ENCODE results near the gene RBM23. TPM values are rescaled to one million over a fixed set of nuclear protein-coding genes. Genes with fewer than 3 reads are reported as not detected.

The RBM23 gene
- polyA plus RNA-seq, 2 of the 4 experiments (the other 2 are of a cell fraction): 65.8 to 68.0 TPM

- TF ChIP-seq E2F6 (IDR thresholded peaks at IDR 0.05; ENCODE audit: borderline replicate concordance, low read depth): no peak
Observed at GRCh38 chr14:22884738-22885523, 34.0 kb downstream of the RBM23 start (continued).

GRCh38 chr14:22884076-22884737 is 34.7 kb downstream of the RBM23 start:
- Histone ChIP-seq H3K4me1 (peaks cover 13% of the 10 kb centered on the region), H3K4me3 (no peak overlapping the region), H3K27ac (no peak overlapping the region), H3K9me3 (no peaks in the 10 kb centered on the region), H3K4me2 (no peak overlapping the region)
- ATAC-seq (no peak), FAIRE-seq (no peak), DNase-seq (ENCODE audit: low read depth in 1 of 2, low spot score in 1 of 2) (no peak)
- TF ChIP-seq NFE2L2 (conservative IDR thresholded peaks at IDR 0.05; ENCODE audit: low read length) (no peak), CHD4 (IDR thresholded peaks at IDR 0.05; ENCODE audit: borderline replicate concordance) (no peak), USF2 (IDR thresholded peaks at IDR 0.05) (no peak), EP300 (IDR thresholded peaks at IDR 0.05) (no peak), FOXS1 (CRISPR knock-in tag; IDR thresholded peaks at IDR 0.05) (no peak), CEBPB (IDR thresholded peaks at IDR 0.05) (no peak), ZNF302 (CRISPR knock-in tag; IDR thresholded peaks at IDR 0.05) (no peak), CTCF (IDR thresholded peaks at IDR 0.05) (no peak)
- 87% methylated on average over 7 of the region's 7 CpGs for WGBS (ENCODE audit: missing lambda C conversion rate)
- ChIA-PET POLR2A (no interaction called here), CTCF (interaction anchor here (1.2 to 23.1 kb wide), 9 partner anchors 12 to 328 kb away, joined by 3 to 368 read pairs (median 9); partner anchors contain the start of gene LRP10)

GRCh38 chr14:22883173-22883976 is 35.6 kb downstream of the RBM23 start, which contains the start of gene REM2:
Gene REM2 (plus strand): TSS chr14:22883222. CDS start chr14:22883288, 66 bp downstream.
- POLR2A ChIA-PET: interaction anchor here (0.9 to 1.0 kb wide), 2 partner anchors 8 to 12 kb away, joined by 3 read pairs; partner anchors contain the start of gene LRP10
- 0 out of 6 replicates have a peak within 1 kb of the TSS, but pooled peaks of 1 of the 2 experiments have one; percentile 22 for H3K27ac ChIP-seq
- H3K4me3 ChIP-seq: no peak within 1 kb of the TSS
- ATAC-seq (no peak), FAIRE-seq (no peak), DNase-seq (ENCODE audit: low read depth in 1 of 2, low spot score in 1 of 2) (no peak)
- H3K9me3 ChIP-seq: no peaks in the 10 kb centered on the region
- H3K4me2 ChIP-seq: no peak within 1 kb of the TSS
- H3K4me1 ChIP-seq: peaks cover 13% of the 10 kb centered on the region
- TF ChIP-seq HMGXB4 (CRISPR knock-in tag; IDR thresholded peaks at IDR 0.05; ENCODE audit: borderline replicate concordance) (no peak), POLR2AphosphoS2 (conservative IDR thresholded peaks at IDR 0.05; ENCODE audit: low read length) (no peak)
- WGBS (ENCODE audit: missing lambda C conversion rate): 84% methylated on average over 13 of the region's 15 CpGs
- CTCF ChIA-PET: interaction anchor here (1.0 to 23.1 kb wide), 11 partner anchors 11 to 327 kb away, joined by 3 to 368 read pairs (median 8); partner anchors contain the start of genes CDH24, DAD1, LRP10 and PRMT5
